Measurements from ENCODE around the gene TANK. TPM values are rescaled to one million over a fixed set of nuclear protein-coding genes. Genes with fewer than 3 reads are reported as not detected.
"Not testable (repeated sequence)": the region's sequence is repeated elsewhere in the genome, so short reads cannot be mapped to it uniquely, and the experiment has no call there.

TANK gene
- total RNA-seq, 2 donors from 2014 or later: 28.5 to 40.2 TPM

- TF ChIP-seq CTCF (IDR thresholded peaks at IDR 0.05): no peak
- no peak for TF ChIP-seq POLR2A (IDR thresholded peaks at IDR 0.05)
- H3K36me3 ChIP-seq (replicated peaks in 1 of 2; ENCODE audit: insufficient read depth in 1 of 2, low read depth in 2 of 2): no peaks in the 10 kb centered on the region
- no peak for ATAC-seq
- H3K27me3 ChIP-seq: no peaks in the 10 kb centered on the region
- H3K9me3 ChIP-seq: no peaks in the 10 kb centered on the region
- H3K4me3 ChIP-seq: no peak overlapping the region
- intact Hi-C loops (cut with DNase I): no loop called here
- 69 to 77% methylated on average over 3 of the region's 3 CpGs for WGBS, 2 donors
- H3K4me1 ChIP-seq: peaks cover 5% of the 10 kb centered on the region
- no peak overlapping the region for H3K27ac ChIP-seq
- DNase-seq: no peak
Measured at GRCh38 chr2:161243312-161243711, 83.1 kb downstream of the TANK start.

GRCh38 chr2:161243905-161244304 is 83.7 kb downstream of the TANK start:
- no peak overlapping the region for H3K4me3 ChIP-seq
- no peaks in the 10 kb centered on the region for H3K36me3 ChIP-seq (replicated peaks in 1 of 2; ENCODE audit: insufficient read depth in 1 of 2, low read depth in 2 of 2)
- H3K4me1 ChIP-seq: peaks cover 5% of the 10 kb centered on the region
- no peaks in the 10 kb centered on the region for H3K27me3 ChIP-seq
- ATAC-seq (no peak), DNase-seq (no peak)
- intact Hi-C loops (cut with DNase I): no loop called here
- WGBS, 2 donors: 77 to 80% methylated on average over 5 of the region's 5 CpGs
- no peak for TF ChIP-seq CTCF (IDR thresholded peaks at IDR 0.05)
- no peak for TF ChIP-seq POLR2A (IDR thresholded peaks at IDR 0.05)
- H3K27ac ChIP-seq: peak overlapping the region in 3 of 4 donors; percentile 64 to 74 (median 73)
- no peaks in the 10 kb centered on the region for H3K9me3 ChIP-seq

- H3K27ac ChIP-seq: peak overlapping the region in 3 of 4 donors; percentile 64 to 74 (median 73)
- peak; percentile 95 for ATAC-seq
Measured at GRCh38 chr2:161244387-161245260, 84.4 kb downstream of the TANK start.

GRCh38 chr2:161245261-161245553 is 85.0 kb downstream of the TANK start:
- intact Hi-C loops (cut with DNase I): no loop called here
- no peak for ATAC-seq
- no peak for TF ChIP-seq CTCF (IDR thresholded peaks at IDR 0.05)
- no peak for TF ChIP-seq POLR2A (IDR thresholded peaks at IDR 0.05)
- WGBS, 2 donors: 44 to 45% methylated on average over 5 of the region's 5 CpGs
- DNase-seq: no peak
- Histone ChIP-seq H3K9me3 (no peaks in the 10 kb centered on the region), H3K4me3 (no peak overlapping the region), H3K36me3 (replicated peaks in 1 of 2; ENCODE audit: insufficient read depth in 1 of 2, low read depth in 2 of 2) (no peaks in the 10 kb centered on the region), H3K27me3 (no peaks in the 10 kb centered on the region), H3K27ac (peak overlapping the region in 3 of 4 donors; percentile 64 to 74 (median 73)), H3K4me1 (peaks cover 5% of the 10 kb centered on the region)

More at GRCh38 chr2:161244387-161245260, 84.4 kb downstream of the TANK start:
- H3K27me3 ChIP-seq; H3K36me3 ChIP-seq (replicated peaks in 1 of 2; ENCODE audit: insufficient read depth in 1 of 2, low read depth in 2 of 2); H3K4me1 ChIP-seq; intact Hi-C loops (cut with DNase I); H3K4me3 ChIP-seq; H3K9me3 ChIP-seq: not testable (repeated sequence)
- WGBS, 2 donors: 26 to 56% methylated on average over 26 to 37 of the region's 53 CpGs
- DNase-seq: peak; percentile 57 to 70 (median 59)
- TF ChIP-seq CTCF (IDR thresholded peaks at IDR 0.05) (peak in 3 of 7 experiments; percentile 10 to 26 (median 25)), POLR2A (IDR thresholded peaks at IDR 0.05) (peak; percentile 28 to 67 (median 66))

- 37 to 59% methylated on average over 2 of the region's 2 CpGs for WGBS, 2 donors
Measured at GRCh38 chr2:161245671-161246070, 85.4 kb downstream of the TANK start.

More at GRCh38 chr2:161245671-161246070, 85.4 kb downstream of the TANK start:
- H3K4me1 ChIP-seq: peaks cover 5% of the 10 kb centered on the region
- no peaks in the 10 kb centered on the region for H3K36me3 ChIP-seq (replicated peaks in 1 of 2; ENCODE audit: insufficient read depth in 1 of 2, low read depth in 2 of 2)
- H3K9me3 ChIP-seq: no peaks in the 10 kb centered on the region
- H3K27me3 ChIP-seq: no peaks in the 10 kb centered on the region
- no peak overlapping the region for H3K4me3 ChIP-seq
- TF ChIP-seq POLR2A (IDR thresholded peaks at IDR 0.05) (no peak), CTCF (IDR thresholded peaks at IDR 0.05) (no peak)
- intact Hi-C loops (cut with DNase I): no loop called here
- ATAC-seq: no peak
- no peak for DNase-seq
- H3K27ac ChIP-seq: no peak overlapping the region

Data from body of pancreas (tissue), 4 donors.